GM18499 (cell line): ENCODE measurements around the gene SLC44A3.

Source experiments
- ATAC-seq: cut with Tn5 transposase; IDR thresholded peaks from one replicate; pipeline ENCODE4 v1.9.1; 2021; ENCODE audit warnings: moderate number of reproducible peaks; ENCODE audit not compliant: insufficient read depth, unreplicated experiment

Gene SLC44A3

DNA sequence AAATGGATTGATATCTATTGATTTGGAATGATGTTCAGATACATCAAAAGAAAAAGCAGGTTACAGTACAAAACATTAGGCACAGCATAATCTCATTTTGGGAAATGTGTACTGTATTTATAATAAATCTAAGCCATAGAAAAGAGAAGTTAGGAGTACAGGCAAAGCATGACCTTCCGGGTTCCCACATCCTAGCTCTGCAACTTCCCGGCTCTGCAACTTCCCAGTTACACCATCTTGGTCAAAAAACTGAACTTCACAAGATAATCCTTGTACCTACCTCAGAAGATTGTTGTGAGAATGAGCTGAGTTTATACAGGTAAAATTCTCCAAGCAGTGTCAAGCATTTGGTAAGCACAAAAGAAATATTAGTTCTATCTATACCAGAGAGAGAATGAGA, 21.7 kb upstream of the SLC44A3 start:
- ATAC-seq, result no peak

DNA sequence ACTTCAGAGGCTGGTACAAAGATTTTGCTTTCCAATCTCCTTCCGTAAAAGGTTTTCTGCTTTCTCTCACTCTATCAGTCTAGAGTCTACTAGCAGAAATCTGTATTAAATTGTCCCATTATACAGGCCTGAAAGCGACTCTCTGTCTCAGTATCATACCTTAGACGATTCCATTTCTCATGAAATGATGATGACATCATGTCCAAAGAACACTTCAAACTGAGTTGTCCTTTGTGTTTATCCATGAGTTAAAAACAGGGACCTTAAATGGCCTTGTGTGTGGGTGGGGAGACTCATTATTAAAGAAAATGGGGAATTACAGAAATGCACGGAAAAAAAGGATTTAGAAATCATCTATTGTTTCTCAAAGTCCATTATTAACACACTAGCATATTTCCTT, 21.0 kb upstream of the SLC44A3 start:
- no peak for ATAC-seq

DNA sequence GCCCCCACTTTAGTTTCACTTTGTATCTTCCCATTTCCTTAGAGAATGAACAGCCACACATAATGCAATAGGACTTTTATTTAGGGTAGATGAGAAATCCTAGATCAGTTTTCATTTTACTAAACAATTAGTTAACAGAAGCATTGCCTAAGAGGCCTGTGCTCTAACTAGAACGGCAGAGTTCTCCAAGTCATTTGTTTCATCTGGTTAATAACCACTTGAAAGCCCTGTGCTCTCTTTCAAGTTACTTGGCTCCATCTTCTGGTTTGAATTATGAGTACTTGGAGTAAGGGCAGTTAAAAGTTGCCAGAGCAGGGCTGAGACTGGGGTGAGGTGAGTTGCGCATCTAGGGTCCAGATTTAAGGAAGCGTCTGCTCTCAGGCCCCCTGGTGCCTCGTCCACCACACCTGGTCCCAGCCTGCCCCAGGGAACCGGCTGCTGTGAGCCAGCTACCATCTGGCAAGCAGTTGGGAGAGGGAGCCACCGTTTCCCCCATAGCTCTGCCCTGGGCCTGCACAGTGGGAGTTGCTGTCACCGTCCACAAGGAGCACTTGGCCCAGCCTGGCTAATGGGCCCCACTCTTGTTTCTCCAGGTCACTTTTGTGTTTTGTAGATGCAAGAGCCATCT, 18.1 kb upstream of the SLC44A3 start:
- ATAC-seq, result peak; percentile 88

DNA sequence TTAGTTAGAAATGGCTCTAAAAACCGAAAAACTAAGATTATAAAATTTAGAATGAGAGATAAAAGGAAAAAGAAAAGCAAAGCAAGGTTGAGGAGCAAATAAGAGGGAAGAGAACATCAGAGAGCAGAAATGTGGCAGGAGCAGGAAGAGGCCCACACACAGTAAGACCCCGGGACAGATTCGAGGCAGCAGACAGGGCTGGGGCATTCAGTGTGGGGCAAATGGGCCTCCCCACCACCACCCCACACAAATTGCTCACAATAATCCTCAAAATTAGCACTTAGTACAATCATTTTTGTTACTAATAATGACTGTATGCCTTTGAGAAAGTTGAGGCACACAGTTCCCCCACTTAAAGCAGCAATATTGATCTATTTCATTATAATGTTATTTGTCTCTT, 17.1 kb upstream of the SLC44A3 start:
- ATAC-seq, result no peak

DNA sequence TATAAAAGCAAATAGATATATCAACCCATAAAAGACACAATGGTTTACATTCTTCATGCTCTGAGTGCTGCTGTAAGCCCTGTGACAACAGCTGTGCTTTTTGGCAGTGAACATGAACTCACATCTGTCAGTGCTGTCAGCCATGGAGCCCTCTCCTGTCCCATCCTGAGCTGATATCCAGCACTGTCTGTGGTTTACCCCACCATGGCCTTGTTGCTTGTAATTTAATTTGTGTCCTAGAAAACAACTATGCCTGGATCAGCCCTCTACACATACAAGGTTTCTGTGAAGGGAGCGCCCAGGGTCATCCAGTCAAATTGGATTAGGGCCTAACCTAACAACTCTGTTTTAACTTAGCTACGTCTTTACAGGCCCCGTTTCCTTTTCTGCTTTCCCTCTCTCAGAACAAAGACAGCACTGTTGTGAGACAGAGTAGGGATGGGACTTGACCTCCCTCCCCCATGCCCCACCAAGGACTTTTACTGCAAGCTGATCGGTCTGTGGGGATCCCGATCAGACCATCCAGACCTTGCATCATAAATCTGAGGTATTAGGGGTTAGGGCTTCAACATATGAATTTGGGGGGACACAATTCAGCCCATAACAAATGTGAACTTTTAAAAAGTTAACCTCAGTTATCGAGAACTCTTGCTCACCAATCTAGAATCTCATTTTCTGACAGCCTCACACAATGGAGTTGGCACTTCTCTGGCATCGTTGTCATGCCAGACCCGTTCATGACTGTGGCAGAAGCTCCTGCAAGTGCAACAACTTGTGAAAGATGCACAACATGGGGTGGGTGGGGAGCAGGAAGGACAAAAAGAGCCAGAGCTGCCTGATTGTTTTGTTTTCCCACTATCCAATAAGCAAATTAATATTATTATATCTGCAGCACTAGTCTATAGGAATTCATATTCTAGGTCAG, 16.4 kb upstream of the SLC44A3 start:
- ATAC-seq, result no peak

DNA sequence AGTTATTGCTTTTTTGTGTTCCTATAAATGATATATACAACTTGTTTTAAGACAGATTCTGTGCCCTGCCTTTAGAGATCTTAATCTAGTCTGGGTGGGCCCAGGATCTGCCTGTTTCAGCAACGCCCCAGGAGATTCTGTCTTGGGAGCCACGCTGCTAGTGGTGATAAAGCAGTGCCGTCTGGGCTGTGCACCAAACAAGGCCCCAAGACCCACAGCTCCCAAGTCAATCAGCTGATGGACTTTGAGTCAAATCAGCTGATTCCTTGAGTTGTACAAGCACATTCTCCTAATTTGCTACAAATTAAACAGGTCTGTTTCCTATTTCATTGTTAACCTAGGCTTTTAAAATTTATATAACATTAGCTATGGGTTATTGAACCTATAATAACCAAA, 15.7 kb upstream of the SLC44A3 start:
- no peak for ATAC-seq

DNA sequence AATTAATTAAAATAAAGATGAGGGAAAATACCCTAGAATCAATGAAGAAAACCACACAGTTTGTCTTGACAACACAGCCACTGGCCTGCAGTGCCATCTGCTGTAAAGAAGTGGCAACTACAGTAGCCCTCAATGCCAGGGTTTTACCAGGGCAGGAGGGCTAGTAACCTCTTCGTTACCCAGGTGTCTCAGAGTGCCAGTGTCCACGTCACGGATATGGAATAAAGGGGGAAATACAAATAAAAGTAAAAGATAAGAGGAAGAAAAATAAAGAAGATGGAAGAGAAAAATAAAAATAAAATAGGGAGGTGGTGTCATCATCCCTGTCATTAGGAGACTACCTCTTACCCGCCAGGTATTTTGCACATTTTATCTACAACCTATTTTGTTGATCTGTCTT, 14.2 kb upstream of the SLC44A3 start:
- no peak for ATAC-seq

DNA sequence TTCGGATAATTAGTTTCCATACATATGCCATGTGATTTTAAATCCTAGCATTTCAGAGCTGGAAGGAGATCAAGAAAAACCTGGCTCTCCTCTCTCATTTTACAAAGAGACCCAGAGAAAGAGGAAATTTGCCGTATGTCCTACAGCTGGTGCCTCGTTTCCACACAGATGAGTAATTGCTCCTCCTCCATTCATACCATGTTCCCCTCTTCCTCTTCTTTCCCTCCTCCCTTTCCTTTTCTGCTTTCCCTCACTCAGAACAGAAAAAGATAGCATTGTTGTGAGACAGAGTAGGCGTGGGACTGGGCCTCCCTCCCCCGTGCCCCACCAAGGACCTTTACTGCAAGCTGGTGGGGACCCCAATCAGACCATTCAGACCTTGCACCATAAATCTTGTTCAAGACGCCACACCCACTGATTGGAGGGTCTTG, 13.7 kb upstream of the SLC44A3 start:
- no peak for ATAC-seq

DNA sequence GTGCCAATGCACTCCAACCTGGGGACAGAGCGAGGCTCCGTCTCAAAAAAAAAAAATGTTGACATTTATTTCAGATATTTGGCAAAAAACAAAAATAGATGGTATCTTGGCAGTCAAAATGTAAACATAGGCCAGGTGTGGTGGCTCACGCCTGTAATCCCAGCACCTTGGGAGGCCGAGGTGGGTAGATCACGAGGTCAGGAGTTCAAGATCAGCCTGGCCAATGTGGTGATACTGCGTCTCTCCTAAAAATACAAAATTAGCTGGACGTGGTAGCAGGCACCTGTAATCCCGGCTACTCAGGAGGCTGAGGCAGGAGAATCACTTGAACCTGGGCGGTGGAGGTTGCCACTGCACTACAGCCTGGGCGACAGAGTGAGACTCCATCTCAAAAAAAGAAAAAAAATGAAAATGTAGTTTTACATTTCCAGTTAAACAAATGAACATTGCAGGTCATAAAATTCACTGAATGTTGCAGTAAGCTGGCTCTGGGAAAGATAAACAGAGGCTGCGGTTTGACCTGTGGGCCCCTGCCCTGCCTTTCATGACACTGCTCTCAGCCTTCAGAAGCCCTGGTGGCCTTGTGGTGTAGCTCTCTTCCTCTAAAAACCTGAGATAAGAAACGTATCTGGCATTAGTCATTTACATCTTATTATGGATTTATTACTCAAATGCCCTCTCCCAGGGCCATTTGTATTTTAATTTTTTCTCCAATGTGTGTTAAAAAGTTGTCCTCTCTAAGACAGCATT, 12.2 kb upstream of the SLC44A3 start:
- no peak for ATAC-seq

DNA sequence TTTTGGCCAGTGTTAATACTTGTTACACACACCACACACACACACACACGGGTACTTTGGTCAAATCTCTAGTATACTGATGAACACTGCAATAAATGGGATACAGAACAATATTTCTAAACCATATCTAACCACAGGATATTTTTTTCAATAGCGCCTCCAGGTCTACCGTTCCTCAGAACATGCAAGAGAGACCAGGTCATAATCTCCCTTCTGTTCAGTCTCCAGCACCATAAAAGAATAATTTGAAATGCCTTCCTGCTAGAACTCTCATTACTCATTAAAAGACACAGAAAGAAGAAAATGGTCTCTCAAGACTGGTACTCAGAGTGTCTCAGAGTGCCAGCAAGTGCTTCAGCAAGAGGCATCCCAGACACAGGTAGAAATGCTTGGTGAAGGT, 11.5 kb upstream of the SLC44A3 start:
- ATAC-seq, result no peak

DNA sequence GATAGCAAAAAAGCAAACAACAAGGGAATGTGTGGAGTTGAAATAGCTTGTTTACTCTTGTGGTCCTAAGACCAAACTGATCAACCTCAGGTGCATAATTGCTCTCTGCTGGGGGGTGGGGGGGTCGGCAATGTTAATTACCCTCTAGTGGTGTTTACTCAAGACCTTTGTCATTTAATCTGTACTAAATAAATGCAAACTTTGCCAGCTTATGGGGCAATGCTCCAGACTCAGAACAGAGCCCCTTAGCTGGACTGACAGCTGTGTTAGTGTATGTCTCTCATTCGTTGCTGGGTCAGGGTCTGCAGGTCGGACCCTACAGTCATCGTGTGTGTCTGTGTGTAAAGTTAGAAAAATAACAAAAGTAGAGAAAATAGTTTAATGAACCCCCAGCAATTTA, 7.2 kb upstream of the SLC44A3 start:
- ATAC-seq, result no peak

DNA sequence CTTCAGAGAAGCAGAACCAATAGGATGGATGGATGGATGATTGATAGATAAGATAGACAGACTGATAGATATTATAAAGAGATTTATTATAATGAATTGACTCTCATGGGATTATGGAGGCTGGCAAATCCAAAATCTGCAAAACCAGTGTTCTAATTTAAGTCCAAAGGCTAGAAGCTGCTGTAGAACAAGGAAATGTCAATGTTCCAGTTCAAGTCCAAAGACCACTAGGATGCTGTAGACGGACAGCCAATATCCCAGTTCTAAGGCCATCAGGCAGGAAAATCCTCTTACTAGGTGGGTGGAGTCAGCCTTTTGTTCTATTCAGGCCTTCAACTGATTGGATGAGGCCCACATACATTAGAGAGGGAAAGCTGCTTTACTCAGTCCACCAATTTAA, 4.1 kb upstream of the SLC44A3 start:
- no peak for ATAC-seq

DNA sequence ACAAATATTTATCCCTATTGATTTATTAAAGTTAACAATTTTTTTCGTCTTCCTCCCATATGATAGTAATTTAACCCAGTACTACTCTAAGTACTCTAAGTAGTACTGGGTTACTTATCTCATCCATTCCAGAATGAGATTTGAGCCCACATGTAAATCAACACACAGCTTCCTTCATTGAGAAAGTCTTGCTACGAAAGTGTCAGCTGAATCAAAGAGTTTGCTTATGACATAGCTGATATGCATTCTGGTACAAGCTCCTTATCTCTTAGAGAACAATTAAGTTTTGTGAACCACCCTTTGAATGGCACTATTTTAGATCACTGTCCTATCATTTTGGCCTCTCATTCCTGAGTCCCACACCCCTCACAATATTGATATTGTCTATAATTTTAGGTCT, 2.4 kb upstream of the SLC44A3 start:
- no peak for ATAC-seq

DNA sequence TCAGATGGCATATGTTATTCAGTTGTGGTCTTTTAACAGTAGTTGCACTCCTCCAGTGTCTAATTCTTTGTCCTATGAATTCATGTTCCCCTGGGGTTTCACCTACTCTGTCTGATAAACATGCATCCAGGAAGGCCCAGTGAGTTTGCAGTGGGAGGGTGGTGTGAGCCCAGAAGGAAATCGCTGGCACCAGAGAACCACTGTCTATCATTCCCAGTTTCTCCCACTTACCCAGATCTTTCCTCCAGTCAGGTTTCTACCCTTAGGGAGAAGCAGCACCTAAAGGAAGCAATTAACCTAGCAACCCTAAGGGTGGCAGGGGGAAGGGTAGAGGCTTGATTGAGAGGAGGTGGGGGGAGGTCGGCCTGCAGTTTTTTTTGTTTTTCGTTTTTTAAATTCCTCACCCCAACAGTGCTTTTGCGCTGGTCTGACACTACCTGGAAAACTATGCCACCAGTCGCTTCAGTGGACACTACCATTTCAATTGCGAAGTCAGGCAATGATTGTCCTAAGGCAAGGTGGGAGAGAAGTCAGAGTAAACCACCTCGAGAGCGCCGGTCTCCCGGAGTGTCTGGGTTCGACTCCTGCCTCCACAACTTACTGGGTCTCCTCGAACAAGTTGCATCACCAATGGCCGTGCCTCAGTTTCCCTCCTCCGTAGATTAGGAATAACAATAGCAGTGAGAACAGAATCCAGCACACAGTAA, 766 bp upstream of the SLC44A3 start:
- no peak for ATAC-seq

DNA sequence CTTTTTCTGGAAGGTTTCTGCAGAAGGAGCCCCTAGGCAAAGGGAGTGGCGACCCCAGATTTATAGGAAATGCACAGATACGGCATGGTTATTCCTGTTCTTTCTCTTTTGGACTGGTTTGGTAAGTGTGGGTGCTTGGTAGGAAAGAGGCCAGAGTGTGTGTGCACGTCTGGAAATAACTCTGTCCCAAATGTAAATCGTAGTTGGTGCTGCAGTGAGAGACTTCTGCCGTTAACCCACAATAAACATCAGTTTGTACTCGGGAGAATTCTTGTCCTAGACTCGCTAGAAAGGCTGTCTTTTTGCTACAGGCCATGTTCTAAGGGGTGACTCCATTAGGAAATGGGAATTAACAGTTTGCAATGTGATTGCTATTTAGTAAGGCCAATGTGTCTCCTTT, 779 bp downstream of the SLC44A3 start:
- no peak for ATAC-seq

DNA sequence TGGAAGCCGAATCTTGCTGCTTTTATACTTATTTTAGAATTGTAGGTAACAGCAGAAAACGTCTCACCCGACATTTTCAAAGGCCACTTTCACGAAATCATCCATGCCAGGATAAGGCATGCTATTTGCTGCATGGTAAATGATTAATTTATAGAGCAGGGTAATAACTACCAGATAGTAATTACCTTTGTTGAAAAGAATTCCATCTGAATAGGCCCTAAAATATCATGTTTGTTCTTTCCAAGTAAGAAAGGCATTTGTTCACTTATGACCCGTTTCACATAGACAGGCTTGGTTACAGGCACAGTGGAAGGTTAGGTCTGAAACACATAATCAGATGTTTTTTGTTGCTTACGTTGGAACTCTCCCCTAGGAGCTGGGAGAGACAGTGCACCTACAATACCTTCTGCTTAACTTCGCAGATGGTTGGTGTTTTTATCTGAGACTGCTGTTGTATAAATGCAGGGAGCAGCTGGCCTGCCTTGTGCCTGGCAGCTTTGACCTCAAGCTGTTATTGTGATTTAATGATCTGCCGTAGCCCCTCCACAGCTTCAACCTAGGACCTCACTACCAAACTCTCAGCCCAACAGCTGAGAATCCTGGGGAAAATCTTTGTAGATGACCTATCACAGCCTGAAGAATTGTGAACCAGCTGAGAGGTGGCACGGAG, 1.6 kb downstream of the SLC44A3 start:
- ATAC-seq, result no peak

DNA sequence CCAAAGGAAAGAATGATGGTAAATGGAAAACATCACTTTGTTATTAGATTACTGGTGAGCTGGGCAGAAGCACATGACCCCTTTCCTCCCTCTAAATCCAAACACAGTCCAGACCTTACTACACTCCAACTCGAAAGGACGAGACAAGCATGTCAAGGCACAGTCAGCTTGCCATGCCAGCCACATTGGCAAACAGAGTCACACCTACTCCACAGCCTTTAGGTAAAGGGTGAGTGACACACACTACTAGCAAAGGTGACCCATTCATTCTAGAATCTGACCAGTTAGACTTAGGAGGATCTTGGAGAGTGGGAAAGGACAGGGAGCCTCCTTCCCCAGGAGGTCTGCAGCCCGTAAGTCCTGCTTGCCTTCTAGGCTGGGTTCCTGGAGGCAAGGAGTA, 3.0 kb downstream of the SLC44A3 start:
- ATAC-seq, result no peak

DNA sequence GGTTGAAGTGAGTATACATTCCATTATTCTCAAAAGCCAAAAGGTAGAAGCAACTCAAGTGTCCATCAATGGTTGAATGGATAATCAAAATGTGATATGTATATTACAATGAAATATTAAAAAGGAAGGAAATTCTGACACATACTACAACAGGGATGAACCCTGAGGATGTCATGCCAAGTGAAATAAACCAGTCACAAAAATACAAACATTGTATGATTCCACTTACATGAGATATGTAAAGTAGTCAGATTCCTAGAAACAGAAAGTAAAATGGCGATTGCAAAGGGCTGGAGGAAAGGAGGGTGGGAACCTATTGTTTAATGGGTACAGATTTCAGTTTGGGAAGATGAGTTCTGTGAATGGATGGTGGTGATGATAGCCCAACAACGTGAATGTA, 5.8 kb downstream of the SLC44A3 start:
- ATAC-seq, result no peak

DNA sequence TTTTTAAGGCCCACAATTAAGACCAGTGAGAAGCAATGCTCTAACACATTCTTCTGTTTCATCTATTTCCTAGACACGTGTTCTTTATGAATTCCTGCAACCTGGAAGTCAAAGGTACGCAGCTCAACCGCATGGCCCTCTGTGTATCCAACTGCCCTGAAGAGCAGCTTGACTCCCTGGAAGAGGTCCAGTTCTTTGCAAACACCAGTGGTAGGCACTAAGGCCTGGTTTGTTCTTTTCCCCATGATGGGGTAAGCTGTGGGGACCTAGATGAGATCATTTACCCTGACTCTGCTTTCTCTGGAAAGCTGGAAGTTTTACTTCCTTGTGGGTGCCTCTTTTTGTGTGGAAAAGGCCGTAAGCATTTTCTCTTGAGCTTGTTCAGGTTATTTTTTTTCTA, 7.3 kb downstream of the SLC44A3 start:
- ATAC-seq, result no peak

DNA sequence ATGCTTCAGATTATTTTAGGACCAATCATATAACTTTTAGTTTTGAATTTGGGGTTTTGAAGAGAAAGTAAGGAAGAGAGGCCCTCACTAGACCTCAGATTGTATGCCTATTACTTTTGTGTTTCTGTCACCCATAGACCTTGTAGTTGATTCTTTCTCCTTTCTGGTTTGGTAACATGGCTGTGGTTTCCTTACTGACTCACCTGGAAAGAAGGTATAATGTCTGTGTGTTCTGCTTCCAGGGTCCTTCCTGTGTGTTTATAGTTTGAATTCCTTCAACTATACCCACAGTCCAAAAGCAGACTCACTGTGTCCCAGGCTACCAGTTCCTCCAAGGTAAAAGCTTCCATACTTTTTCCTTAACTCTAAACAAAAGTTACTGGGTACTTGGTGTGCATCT, 8.1 kb downstream of the SLC44A3 start:
- no peak for ATAC-seq
